ENCODE data around the gene PFKP.

The PFKP gene

DNA sequence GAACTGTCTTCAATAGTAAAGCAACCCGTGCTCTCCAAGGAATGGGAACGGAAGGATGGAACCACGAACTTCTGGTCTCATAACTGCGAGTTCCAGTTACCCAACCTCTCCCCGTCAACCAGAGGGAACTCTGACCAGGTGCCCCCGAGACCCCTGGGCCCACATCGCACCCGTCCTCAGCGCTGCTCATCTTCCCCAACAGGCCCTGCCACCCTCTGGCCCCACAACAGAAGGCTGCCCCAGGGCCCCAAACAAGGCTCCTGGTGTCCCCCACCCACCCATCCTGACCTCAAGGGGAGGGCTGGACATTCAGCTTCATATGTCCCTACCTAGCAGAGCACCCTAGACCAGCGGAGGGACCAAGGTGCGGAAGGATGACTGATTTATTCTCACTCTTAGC is 82.6 kb downstream of the PFKP start:
- TF ChIP-seq, protein P1, sequence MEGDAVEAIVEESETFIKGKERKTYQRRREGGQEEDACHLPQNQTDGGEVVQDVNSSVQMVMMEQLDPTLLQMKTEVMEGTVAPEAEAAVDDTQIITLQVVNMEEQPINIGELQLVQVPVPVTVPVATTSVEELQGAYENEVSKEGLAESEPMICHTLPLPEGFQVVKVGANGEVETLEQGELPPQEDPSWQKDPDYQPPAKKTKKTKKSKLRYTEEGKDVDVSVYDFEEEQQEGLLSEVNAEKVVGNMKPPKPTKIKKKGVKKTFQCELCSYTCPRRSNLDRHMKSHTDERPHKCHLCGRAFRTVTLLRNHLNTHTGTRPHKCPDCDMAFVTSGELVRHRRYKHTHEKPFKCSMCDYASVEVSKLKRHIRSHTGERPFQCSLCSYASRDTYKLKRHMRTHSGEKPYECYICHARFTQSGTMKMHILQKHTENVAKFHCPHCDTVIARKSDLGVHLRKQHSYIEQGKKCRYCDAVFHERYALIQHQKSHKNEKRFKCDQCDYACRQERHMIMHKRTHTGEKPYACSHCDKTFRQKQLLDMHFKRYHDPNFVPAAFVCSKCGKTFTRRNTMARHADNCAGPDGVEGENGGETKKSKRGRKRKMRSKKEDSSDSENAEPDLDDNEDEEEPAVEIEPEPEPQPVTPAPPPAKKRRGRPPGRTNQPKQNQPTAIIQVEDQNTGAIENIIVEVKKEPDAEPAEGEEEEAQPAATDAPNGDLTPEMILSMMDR (IDR thresholded peaks at IDR 0.05; ENCODE audit: control insufficient read depth, insufficient read depth, low read depth, low read length, missing control alignments) = no peak
- H3K4me3 ChIP-seq (ENCODE audit: control insufficient read depth, low read depth, low read length) = no peak overlapping the region
- DNase-seq (ENCODE audit: low read depth) = no peak

DNA sequence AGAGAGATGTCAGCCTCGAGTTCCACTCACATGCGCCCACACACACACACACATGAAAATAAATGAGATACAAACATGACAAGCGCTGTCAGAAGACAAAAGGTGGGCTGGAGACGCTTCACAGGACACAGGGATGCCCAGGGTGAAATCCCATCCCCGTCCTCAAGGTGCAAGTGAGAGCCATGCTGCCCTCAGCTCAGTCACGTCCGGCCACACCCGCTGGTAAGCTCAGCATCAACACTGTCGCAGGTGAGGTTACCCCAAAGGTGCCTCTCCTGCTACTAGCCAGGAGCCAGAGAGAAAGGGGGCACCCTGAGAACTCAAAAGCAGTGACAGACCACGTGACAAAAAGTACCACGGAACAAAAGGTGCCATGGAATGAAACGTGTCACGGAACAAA is 83.0 kb downstream of the PFKP start:
- H3K4me3 ChIP-seq (ENCODE audit: control insufficient read depth, low read depth, low read length) = no peak overlapping the region
- TF ChIP-seq, protein P1 (IDR thresholded peaks at IDR 0.05; ENCODE audit: control insufficient read depth, insufficient read depth, low read depth, low read length, missing control alignments) = no peak
- DNase-seq (ENCODE audit: low read depth) = no peak

DNA sequence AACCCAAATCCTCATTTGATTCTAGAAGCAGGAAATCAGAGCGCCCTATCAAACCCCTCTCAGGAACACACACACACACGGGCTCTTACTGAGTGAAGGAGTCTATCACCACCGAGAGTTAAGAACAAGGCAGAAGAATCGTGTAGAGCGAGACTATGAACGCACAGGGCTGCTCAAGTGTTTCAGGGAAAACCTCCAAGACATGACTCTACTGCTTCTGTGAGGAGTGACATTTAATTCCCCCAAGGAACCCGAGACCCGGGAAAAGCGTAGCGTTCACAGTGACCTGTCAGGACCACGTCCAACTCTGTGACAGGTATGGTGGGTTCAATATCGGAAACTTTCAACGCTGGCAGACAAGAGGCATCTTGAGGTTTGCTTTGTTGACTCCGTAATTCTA is 83.6 kb downstream of the PFKP start:
- TF ChIP-seq, protein P1 (IDR thresholded peaks at IDR 0.05; ENCODE audit: control insufficient read depth, insufficient read depth, low read depth, low read length, missing control alignments) = no peak
- no peak for DNase-seq (ENCODE audit: low read depth)
- H3K4me3 ChIP-seq (ENCODE audit: control insufficient read depth, low read depth, low read length) = no peak overlapping the region

DNA sequence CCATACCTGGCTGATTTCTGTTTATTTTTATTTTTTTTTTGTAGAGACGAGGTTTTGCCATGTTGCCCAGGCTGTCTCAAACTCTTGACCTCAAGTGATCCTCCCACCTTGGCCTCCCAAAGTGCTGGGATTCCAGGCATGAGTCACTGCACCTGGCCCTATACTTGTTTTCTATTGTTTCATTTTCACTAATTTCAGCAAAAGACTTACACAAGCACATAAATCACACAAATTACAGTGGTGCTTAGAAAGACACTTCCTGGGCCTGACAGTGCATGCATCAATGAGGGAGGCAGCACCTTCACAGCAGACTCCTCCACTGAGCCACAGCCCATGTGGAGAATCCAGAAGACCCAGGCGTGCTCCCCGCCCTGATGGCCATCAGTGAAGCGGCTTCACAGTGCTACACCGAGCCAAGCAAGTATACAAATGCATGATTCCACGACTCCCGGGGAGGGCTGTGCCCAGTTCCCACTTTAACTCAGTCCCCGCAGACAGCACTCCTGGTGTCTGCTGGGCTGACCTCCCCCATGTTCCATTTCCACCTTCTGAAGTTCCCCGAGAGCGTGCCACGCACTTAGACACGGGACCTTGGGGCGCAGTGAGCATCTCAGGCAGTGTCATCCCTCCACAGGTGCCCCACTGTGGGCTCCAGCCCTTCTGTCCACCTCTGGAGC is 84.7 kb downstream of the PFKP start:
- TF ChIP-seq, protein P1 (IDR thresholded peaks at IDR 0.05; ENCODE audit: control insufficient read depth, insufficient read depth, low read depth, low read length, missing control alignments) = no peak
- no peak for DNase-seq (ENCODE audit: low read depth)
- no peak overlapping the region for H3K4me3 ChIP-seq (ENCODE audit: control insufficient read depth, low read depth, low read length)

DNA sequence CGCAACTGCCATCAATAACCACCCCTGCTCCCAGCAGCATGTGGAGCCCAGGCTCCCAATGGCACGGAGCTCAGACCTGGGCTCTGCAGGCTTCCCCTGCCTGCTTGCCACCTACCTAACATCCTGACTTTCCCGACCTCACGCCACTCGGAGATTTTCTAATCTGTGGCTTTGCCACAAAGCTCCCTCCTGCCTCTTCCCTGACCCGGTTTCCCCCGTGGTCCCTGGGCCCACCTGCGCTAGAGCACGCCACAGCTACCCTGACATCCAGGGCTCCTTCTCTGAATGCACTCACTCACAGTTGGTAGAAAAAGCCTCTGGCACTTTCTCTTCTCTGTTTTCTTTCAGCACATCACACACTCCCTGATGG is 85.2 kb downstream of the PFKP start:
- DNase-seq (ENCODE audit: low read depth) = no peak
- TF ChIP-seq, protein P1 (IDR thresholded peaks at IDR 0.05; ENCODE audit: control insufficient read depth, insufficient read depth, low read depth, low read length, missing control alignments) = no peak
- H3K4me3 ChIP-seq (ENCODE audit: control insufficient read depth, low read depth, low read length) = no peak overlapping the region

DNA sequence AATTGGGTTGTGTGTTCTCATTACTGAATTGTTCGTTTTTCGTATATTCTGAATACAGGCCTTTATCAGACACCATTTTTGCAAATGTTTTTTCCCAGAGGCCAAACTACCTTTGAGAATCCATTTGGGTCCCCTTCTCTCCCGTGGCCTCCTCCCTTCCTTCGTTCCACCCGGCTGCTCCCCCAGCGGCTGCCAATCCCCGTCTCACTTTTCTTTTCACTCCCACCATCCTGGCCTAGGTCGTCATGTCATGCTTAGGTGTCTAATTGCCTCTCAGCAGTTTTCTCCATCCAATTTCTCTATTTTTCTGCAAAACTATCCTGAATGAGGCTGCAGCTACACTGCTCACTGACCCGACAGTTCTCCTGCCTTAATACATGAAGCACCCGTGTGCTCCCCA is 87.3 kb downstream of the PFKP start:
- no peak for DNase-seq (ENCODE audit: low read depth)
- H3K4me3 ChIP-seq (ENCODE audit: control insufficient read depth, low read depth, low read length) = no peak overlapping the region
- TF ChIP-seq, protein P1 (IDR thresholded peaks at IDR 0.05; ENCODE audit: control insufficient read depth, insufficient read depth, low read depth, low read length, missing control alignments) = no peak

DNA sequence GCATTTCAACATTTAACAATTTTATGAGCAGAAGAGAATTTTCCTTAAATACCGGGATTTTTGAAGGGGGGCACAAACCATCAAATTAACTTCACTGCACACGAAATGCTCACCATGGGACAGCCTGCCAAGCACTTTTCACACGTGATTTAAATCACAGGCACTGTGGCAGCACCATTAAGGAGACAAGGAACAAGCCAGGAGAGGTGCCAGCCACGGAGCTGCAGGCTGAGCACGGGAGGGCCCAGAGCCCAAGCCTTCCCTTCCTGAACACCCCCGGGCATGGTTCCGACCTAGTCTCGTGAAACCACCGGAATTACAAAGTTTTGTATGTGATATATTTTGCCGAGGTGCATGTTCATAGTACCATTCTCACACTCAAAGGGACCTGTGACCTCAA is 91.8 kb downstream of the PFKP start:
- no peak for DNase-seq (ENCODE audit: low read depth)
- TF ChIP-seq, protein P1 (IDR thresholded peaks at IDR 0.05; ENCODE audit: control insufficient read depth, insufficient read depth, low read depth, low read length, missing control alignments) = no peak
- no peak overlapping the region for H3K4me3 ChIP-seq (ENCODE audit: control insufficient read depth, low read depth, low read length)

All from AG09309 (cell line).